Measurements from ENCODE around the gene FAM136A.

FAM136A gene

DNA sequence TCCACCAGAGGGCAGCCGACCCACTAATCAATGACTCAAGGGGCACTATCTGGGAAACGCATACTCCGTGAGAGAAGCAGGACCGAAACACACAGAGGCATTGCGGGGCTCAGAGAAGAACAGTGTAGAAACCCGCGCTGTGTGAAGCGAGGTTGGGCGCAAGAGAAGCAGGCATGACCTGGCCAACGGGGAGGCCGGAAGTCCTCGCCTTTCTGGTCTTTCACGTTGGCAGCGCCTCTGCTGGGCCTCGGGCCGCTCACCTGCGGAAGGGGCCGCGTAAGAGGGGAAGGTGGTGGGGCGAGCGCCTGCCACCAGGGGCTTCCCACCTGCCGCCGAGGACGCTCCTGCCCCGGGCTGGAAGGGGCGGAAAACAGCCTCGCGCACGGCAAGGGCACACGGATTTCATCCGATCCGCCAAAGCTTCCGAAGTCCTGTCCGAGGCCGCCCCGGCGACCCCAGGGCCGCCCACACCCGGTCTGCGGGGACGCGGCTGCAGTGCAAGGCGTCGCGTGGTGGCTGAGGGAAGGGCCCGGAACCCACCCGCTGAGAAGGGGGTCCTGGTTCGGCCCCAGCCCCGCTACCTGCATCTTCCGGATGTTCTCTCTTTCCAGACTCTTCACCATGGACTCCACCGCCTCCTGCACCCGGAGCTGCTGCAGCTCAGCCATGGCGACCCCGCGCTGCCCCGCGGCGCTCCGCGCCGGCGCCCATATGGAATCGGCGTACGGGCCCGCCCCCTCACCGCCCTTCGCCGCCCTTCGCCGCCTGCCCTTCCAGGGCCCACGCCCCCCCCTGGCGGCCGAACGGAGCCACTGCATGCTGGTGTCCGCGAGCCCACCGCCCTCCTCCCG, at the start of gene FAM136A:
Gene FAM136A (minus strand): TSS at position 724 of the 851 bp plus-strand sequence. CDS start 56 bp downstream, at position 668.
- peak; percentile 93 for DNase-seq (ENCODE audit: low spot score)
- in situ Hi-C loops (cut with MboI; ENCODE audit: low sequenced_read_pairs, unreplicated experiment), result loop anchor here (25.0 kb wide), 1 partner anchor 336 kb away; no protein-coding TSS in a partner anchor
- TF ChIP-seq, protein P1, sequence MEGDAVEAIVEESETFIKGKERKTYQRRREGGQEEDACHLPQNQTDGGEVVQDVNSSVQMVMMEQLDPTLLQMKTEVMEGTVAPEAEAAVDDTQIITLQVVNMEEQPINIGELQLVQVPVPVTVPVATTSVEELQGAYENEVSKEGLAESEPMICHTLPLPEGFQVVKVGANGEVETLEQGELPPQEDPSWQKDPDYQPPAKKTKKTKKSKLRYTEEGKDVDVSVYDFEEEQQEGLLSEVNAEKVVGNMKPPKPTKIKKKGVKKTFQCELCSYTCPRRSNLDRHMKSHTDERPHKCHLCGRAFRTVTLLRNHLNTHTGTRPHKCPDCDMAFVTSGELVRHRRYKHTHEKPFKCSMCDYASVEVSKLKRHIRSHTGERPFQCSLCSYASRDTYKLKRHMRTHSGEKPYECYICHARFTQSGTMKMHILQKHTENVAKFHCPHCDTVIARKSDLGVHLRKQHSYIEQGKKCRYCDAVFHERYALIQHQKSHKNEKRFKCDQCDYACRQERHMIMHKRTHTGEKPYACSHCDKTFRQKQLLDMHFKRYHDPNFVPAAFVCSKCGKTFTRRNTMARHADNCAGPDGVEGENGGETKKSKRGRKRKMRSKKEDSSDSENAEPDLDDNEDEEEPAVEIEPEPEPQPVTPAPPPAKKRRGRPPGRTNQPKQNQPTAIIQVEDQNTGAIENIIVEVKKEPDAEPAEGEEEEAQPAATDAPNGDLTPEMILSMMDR (IDR thresholded peaks at IDR 0.05; ENCODE audit: borderline replicate concordance, control extremely low read depth, extremely low read depth, insufficient read depth, missing control alignments), result peak; percentile 99

DNA sequence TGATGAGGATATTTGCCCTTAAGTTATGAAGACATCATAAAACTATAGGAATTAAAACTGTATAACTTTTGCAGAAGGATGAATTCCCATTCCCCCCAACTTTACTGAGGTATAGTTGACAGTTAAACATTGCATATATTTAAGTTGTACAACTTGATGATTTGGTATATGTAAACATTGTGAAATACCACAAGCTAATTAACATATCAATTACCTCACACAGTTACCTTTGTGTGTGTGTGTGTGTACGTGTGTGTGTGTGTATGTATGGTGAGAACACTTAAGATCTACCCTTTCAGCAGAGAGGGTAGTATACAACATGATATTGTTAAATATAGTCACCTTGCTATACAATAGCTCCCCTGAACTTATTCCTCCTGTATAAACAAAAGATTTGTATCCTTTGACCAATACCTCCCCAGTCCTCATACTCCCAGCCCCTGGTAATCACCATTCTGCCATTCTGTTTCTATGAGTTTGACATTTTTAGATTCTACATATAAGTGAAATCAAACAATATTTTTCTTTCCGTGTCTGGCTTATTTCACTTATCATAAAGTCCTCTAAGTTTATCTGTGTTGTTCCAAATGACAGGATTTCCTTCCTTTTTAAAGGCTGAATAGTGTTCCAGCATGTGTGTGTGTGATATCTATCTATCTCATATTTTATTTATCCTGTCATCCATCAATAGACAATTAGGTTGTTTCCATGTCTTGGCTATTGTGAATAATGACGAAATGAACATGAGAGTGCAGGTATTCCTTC, 48.2 kb upstream of the FAM136A start:
- no peak for DNase-seq (ENCODE audit: low spot score)
- in situ Hi-C loops (cut with MboI; ENCODE audit: low sequenced_read_pairs, unreplicated experiment), result no loop called here
- TF ChIP-seq, protein P1 (IDR thresholded peaks at IDR 0.05; ENCODE audit: borderline replicate concordance, control extremely low read depth, extremely low read depth, insufficient read depth, missing control alignments), result no peak

DNA sequence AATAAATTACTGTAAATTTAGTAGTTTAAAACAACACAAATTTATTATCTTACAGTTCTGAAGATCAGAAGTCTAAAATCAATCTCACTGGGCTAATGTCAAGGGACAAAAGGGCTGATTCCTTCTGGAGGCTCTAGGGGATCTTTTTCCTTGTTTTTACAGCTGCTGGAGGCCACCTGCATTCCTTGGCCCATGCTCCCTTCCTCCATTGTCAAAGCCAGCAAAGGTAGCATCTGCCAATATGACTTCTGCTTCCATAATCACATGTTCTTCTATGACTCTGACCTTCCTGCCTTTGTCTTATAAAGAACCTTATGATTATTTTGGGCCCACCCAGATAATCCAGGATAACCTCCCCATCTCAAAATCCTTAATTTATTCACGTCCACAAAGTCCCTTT, 46.0 kb upstream of the FAM136A start:
- in situ Hi-C loops (cut with MboI; ENCODE audit: low sequenced_read_pairs, unreplicated experiment), result no loop called here
- no peak for DNase-seq (ENCODE audit: low spot score)
- TF ChIP-seq, protein P1 (IDR thresholded peaks at IDR 0.05; ENCODE audit: borderline replicate concordance, control extremely low read depth, extremely low read depth, insufficient read depth, missing control alignments), result no peak

DNA sequence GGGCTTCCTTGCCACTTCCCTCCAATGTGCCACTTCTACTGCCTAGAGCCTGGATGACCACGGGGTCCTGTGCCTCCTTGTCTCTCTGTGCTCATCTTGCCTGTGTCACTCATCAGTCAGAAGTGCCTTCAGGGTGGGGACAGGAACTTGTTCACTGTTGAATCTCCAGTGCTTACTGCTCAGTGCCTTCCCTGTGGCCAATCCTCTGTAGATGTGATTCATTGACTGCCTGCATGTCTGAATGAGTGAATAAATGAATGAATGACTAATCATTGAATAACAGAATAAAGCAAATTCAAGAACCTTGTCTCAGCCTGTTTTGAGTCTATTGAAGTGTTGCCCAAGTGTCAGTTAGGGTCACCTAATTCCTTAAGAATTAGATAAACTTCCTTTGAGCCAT, 42.3 kb upstream of the FAM136A start:
- in situ Hi-C loops (cut with MboI; ENCODE audit: low sequenced_read_pairs, unreplicated experiment), result no loop called here
- DNase-seq (ENCODE audit: low spot score), result no peak
- TF ChIP-seq, protein P1 (IDR thresholded peaks at IDR 0.05; ENCODE audit: borderline replicate concordance, control extremely low read depth, extremely low read depth, insufficient read depth, missing control alignments), result no peak

DNA sequence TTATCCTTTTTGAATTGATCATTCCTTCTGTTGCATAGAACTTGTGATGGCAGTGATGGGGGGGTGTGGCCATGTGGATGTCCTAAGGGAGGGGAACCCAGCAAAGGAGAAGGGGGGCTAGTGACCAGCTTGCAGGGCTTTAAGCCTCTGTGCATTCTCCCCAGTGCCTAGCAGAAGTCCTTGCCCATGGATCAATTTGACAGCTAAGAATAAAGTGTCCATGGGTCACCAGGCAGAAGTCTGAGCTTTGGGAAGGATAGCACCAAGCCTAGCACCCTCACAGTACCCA, 39.6 kb upstream of the FAM136A start:
- in situ Hi-C loops (cut with MboI; ENCODE audit: low sequenced_read_pairs, unreplicated experiment), result no loop called here
- DNase-seq (ENCODE audit: low spot score), result no peak
- TF ChIP-seq, protein P1 (IDR thresholded peaks at IDR 0.05; ENCODE audit: borderline replicate concordance, control extremely low read depth, extremely low read depth, insufficient read depth, missing control alignments), result no peak

DNA sequence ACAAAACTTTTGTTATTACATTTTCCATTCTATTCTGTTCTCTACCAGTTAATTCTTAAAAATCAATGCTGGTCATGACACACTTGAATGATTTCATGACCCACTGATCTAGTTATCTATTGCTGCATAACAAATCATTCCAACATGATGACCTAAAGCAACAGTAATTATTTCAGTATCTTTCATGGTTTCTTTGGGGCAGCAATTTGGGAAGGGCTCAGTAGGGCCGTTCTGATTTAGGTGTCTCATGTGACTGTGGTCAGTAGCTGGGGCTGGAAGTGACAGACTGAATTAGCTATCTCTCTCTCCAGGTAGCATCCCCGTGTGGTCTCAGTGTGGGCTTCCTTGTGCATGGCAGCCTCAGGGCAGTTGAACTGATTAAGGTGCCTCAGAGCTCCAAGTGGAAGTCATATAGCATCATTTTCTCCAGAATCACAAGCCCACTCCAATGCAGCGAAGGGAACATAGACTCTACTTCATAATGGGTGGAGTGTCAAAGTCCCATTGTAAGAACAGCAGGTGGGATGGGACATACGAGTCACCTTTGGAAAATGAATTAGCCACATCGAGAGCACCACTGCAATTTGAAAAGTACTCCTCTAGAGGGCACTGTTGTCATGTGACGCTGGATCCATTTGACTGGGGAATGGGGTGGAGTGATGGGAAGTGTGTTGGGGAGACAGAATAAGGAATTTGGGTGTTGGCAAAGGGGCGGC, 39.1 kb upstream of the FAM136A start:
- peak; percentile 61 for DNase-seq (ENCODE audit: low spot score)

More for the DNA sequence above, 39.1 kb upstream of the FAM136A start:
- in situ Hi-C loops (cut with MboI; ENCODE audit: low sequenced_read_pairs, unreplicated experiment), result no loop called here
- TF ChIP-seq, protein P1 (IDR thresholded peaks at IDR 0.05; ENCODE audit: borderline replicate concordance, control extremely low read depth, extremely low read depth, insufficient read depth, missing control alignments), result peak; percentile 69

Data from GM13976 (cell line).